ENCODE measurements around the gene CEP83. TPM values are rescaled to one million over a fixed set of nuclear protein-coding genes. Genes with fewer than 3 reads are reported as not detected.

CEP83 gene
- total RNA-seq, 4 donors from 2014 or later: 19.0 to 34.5 (median 24.4) TPM

DNA sequence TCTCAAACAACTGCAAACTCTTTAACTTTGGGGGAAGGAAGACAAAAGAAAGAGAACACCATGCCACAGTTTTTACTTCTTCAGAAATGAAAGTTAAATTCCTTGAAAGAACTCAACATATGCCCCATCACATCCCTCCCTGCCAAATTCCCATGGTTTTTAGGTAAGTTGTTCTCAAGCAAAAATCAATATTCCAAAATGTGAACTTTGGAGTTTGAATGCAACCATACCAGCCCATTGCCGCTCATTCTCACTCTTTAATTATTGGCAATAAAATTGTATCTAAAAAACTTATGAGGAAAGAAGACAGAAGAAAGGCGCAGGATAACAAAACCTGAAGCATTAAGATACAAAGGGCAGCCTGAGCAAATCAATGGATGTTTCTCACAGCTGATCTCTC lies 31.8 kb upstream of the CEP83 start:
- no peak overlapping the region for H3K27ac ChIP-seq
- no peaks in the 10 kb centered on the region for H3K9me3 ChIP-seq
- 91 to 92% methylated on average over 2 of the region's 2 CpGs for WGBS, 2 donors
- no peak for DNase-seq (ENCODE audit: low spot score in 2 of 2)
- no peak for TF ChIP-seq EP300 (IDR thresholded peaks at IDR 0.05)
- no peak for TF ChIP-seq POLR2A (IDR thresholded peaks at IDR 0.05)
- TF ChIP-seq, protein P1, sequence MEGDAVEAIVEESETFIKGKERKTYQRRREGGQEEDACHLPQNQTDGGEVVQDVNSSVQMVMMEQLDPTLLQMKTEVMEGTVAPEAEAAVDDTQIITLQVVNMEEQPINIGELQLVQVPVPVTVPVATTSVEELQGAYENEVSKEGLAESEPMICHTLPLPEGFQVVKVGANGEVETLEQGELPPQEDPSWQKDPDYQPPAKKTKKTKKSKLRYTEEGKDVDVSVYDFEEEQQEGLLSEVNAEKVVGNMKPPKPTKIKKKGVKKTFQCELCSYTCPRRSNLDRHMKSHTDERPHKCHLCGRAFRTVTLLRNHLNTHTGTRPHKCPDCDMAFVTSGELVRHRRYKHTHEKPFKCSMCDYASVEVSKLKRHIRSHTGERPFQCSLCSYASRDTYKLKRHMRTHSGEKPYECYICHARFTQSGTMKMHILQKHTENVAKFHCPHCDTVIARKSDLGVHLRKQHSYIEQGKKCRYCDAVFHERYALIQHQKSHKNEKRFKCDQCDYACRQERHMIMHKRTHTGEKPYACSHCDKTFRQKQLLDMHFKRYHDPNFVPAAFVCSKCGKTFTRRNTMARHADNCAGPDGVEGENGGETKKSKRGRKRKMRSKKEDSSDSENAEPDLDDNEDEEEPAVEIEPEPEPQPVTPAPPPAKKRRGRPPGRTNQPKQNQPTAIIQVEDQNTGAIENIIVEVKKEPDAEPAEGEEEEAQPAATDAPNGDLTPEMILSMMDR (IDR thresholded peaks at IDR 0.05): no peak
- no peak overlapping the region for H3K4me3 ChIP-seq
- no peaks in the 10 kb centered on the region for H3K27me3 ChIP-seq
- no peaks in the 10 kb centered on the region for H3K36me3 ChIP-seq
- H3K4me1 ChIP-seq: no peaks in the 10 kb centered on the region

DNA sequence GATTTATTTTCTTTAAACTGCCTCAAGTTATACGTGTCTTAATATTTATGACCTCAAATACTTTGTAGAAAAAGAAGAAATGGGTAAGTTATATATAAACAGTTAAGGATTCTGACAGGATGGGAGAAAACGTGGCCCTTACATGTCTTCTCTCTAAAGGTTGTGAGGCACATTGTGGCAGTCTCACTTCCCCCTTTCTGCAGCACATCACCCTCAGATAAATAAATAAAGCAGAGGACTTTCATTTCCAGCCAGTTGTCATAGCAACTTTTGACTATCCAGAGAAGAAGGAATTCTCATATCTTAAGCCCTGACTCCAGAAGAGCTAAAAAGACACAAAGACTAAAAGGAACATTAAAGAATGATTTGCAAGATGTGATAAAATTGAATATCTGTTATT lies 28.8 kb upstream of the CEP83 start:
- Histone ChIP-seq H3K36me3 (no peaks in the 10 kb centered on the region), H3K27me3 (no peaks in the 10 kb centered on the region), H3K4me1 (no peaks in the 10 kb centered on the region), H3K9me3 (no peaks in the 10 kb centered on the region), H3K27ac (no peak overlapping the region), H3K4me3 (no peak overlapping the region)
- TF ChIP-seq, protein P1 (IDR thresholded peaks at IDR 0.05): no peak
- no peak for TF ChIP-seq POLR2A (IDR thresholded peaks at IDR 0.05)
- TF ChIP-seq EP300 (IDR thresholded peaks at IDR 0.05): no peak
- no peak for DNase-seq (ENCODE audit: low spot score in 2 of 2)
- 28 to 31% methylated on average over 2 of the region's 2 CpGs for WGBS, 2 donors

DNA sequence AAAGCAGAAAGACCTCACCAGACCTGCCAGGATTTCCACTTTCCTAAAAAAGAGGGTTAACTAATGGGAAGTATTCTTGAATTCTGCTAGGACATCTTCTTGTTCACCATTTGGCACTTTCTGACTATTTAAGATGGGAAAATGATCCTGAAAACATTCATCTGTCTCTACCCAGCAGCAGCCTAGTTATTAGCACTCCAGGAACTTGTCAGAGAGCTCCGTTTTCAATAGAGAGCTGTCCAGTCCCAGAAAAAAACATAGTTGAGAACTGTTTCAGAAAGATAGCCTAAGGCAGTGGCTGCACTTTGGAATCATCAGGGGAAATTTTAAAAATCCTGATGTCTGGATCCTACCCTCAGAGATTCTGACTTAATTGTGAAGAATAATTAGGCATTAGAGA lies 22.1 kb upstream of the CEP83 start:
- Histone ChIP-seq H3K27ac (no peak overlapping the region), H3K4me3 (no peak overlapping the region), H3K27me3 (no peaks in the 10 kb centered on the region), H3K4me1 (no peaks in the 10 kb centered on the region), H3K36me3 (no peaks in the 10 kb centered on the region), H3K9me3 (no peaks in the 10 kb centered on the region)
- WGBS, 2 donors: 13 to 25% methylated on average over 1 of the region's 1 CpG
- DNase-seq (ENCODE audit: low spot score in 2 of 2): no peak
- TF ChIP-seq EP300 (IDR thresholded peaks at IDR 0.05) (no peak), POLR2A (IDR thresholded peaks at IDR 0.05) (no peak)
- TF ChIP-seq, protein P1 (IDR thresholded peaks at IDR 0.05): no peak

DNA sequence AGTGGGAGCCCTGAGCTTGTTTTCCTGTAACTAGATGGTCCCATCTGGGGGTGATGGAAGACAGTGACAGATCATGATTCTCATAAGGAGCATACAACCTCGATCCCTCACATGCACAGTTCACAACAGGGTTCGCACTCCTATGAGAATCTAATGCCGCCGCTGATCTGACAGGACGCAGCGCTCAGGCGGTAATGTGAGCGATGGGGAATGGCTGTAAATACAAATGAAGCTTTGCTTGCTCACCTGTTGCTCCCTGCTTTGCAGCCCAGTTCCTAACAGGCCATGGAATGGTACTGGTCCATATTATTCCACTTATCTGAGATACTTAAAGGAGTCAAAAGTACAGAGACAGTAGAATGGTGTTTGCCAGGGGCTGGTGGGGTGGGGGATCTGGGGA lies 9.9 kb upstream of the CEP83 start:
- H3K4me3 ChIP-seq: no peak overlapping the region
- TF ChIP-seq EP300 (IDR thresholded peaks at IDR 0.05) (no peak), POLR2A (IDR thresholded peaks at IDR 0.05) (no peak)
- TF ChIP-seq, protein P1 (IDR thresholded peaks at IDR 0.05): no peak

DNA sequence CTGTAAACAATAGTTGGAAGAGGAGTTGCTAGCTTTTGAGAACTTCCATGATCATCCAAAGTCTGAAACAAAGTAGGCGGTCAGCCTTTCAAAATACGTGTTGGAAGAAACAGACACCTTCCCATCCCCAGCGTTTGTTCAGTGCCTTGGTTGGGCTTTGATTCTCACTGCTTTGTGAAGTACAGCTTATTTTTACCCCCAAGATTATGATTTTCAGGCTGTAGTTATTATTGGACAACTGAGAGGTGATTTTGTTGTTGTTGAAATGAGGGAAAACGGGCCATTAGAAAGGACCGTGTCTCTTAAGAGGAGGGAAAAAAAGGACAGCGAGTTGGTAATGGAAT lies 921 bp upstream of the CEP83 start:
- Histone ChIP-seq H3K4me1 (peaks cover 0 to 23% (median 7%) of the 10 kb centered on the region in 4 donors), H3K27me3 (no peaks in the 10 kb centered on the region), H3K4me3 (peak overlapping the region; percentile 54 to 86 (median 72)), H3K27ac (peak overlapping the region; percentile 77 to 96 (median 88)), H3K36me3 (no peaks in the 10 kb centered on the region), H3K9me3 (no peaks in the 10 kb centered on the region)
- no peak for TF ChIP-seq EP300 (IDR thresholded peaks at IDR 0.05)
- DNase-seq (ENCODE audit: low spot score in 2 of 2): no peak
- WGBS, 2 donors: 7 to 22% methylated on average over 6 of the region's 6 CpGs

More for the DNA sequence above, 9.9 kb upstream of the CEP83 start:
- DNase-seq (ENCODE audit: low spot score in 2 of 2): no peak
- 87 to 98% methylated on average over 8 of the region's 8 CpGs for WGBS, 2 donors
- Histone ChIP-seq H3K9me3 (no peaks in the 10 kb centered on the region), H3K4me1 (no peaks in the 10 kb centered on the region), H3K36me3 (no peaks in the 10 kb centered on the region), H3K27ac (no peak overlapping the region), H3K27me3 (no peaks in the 10 kb centered on the region)
